T-helper 2 cell treated with Interferon-gamma antibody and Interleukin-4, amounts not matched to agents 5 μg/mL and 100 μg/mL, for 36 hours (primary cell): ENCODE measurements around the gene ALOX15.
A peak's percentile ranks its signal among the peaks of the same experiment; 100 is the strongest.
"Not testable (repeated sequence)": the region's sequence is repeated elsewhere in the genome, so short reads cannot be mapped to it uniquely, and the experiment has no call there.

Source experiments
- DNase-seq: peaks from one replicate; pipeline ENCODE4 v3.0.0; 2021; ENCODE audit warnings: low spot score
- H3K27ac Mint-ChIP-seq: one replicate; pipeline ENCODE4 v1.8.0; 2021; ENCODE audit warnings: mild to moderate bottlenecking, mixed read lengths
- H3K27me3 Mint-ChIP-seq: one replicate; pipeline ENCODE4 v1.8.0; 2021; ENCODE audit warnings: low read depth, mixed read lengths
- H3K36me3 Mint-ChIP-seq: one replicate; pipeline ENCODE4 v1.8.0; 2021; ENCODE audit warnings: low read depth, mixed read lengths
- H3K4me1 Mint-ChIP-seq: one replicate; pipeline ENCODE4 v1.8.0; 2021; ENCODE audit warnings: low read depth, mixed read lengths
- H3K4me3 Mint-ChIP-seq: one replicate; pipeline ENCODE4 v1.8.0; 2022; ENCODE audit warnings: mild to moderate bottlenecking, moderate library complexity, mixed read lengths
- H3K9me3 Mint-ChIP-seq: one replicate; pipeline ENCODE4 v1.8.0; 2021; ENCODE audit warnings: mixed read lengths

The ALOX15 gene, protein sequence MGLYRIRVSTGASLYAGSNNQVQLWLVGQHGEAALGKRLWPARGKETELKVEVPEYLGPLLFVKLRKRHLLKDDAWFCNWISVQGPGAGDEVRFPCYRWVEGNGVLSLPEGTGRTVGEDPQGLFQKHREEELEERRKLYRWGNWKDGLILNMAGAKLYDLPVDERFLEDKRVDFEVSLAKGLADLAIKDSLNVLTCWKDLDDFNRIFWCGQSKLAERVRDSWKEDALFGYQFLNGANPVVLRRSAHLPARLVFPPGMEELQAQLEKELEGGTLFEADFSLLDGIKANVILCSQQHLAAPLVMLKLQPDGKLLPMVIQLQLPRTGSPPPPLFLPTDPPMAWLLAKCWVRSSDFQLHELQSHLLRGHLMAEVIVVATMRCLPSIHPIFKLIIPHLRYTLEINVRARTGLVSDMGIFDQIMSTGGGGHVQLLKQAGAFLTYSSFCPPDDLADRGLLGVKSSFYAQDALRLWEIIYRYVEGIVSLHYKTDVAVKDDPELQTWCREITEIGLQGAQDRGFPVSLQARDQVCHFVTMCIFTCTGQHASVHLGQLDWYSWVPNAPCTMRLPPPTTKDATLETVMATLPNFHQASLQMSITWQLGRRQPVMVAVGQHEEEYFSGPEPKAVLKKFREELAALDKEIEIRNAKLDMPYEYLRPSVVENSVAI

DNA sequence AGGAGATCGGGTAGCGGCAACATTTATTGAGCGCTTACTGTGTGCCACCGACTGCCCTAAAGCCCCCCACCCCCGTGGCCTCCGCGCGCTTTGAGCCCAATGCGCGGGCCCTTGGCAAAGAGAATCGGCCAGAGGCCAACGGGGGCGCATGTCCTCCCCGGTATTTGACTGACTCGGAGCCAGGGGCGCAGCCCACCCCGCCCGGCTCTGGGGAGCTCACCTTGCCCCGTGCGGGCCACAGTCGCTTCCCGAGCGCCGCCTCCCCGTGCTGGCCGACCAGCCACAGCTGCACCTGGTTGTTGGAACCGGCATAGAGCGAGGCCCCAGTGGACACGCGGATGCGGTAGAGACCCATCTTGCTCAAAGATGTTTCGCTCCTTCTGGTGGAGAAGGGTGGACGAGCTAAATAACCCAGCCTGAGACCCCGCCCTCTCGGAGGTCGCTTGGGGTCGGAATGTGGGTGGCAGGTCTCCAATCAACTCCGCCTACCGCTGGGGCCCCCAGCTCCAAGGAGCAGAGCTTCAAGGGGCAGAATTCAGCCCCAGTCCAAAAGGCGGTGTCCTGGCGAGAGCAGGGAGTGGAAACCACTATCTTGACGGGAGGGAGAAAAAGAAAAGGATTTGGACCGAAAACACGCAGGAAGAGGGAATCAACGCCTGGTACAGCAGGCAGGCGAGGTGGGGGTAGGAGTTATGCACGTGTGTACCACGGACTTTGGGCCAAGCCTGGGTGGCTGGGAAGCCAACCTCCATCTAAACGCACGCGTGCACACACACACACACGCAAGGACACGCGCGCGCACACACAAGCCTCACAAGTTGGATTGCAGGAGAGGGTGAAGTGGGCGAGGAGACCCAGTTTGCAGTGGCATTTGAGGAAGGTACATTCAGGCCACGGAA, at the start of gene ALOX15:
Gene ALOX15 (minus strand): TSS at position 382 of the 899 bp plus-strand sequence. CDS start 27 bp downstream, at position 355.
- H3K4me3 Mint-ChIP-seq = peak within 1 kb of the TSS; percentile 18
- H3K27ac Mint-ChIP-seq = no peak within 1 kb of the TSS
- H3K27me3 Mint-ChIP-seq = peaks cover 71% of the 10 kb centered on the region

DNA sequence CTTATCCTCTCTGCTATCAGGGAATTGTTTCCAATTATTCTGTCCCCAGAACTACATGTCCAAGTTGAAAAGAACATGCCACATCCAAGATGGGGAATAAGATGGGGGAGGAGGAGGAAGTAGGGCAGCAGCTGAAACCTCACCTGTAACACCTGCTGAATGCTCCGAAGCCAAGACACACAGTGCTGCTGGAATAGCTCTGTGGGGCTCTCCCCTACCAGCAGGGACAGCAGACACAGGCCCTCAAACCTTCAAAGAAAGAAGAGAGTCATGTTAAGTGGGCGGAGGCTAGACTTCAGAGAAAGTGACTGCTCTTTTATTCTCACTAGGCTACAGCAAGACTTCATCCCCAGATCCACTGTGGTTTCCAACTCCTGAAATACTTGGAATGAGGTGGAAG, 49.3 kb upstream of the ALOX15 start:
- Mint-ChIP-seq H3K9me3 (no peaks in the 10 kb centered on the region), H3K27me3 (no peaks in the 10 kb centered on the region), H3K4me1 (peaks cover 6% of the 10 kb centered on the region), H3K36me3 (peaks cover 55% of the 10 kb centered on the region), H3K27ac (no peak overlapping the region), H3K4me3 (no peak overlapping the region)
- no peak for DNase-seq

More for the DNA sequence above, at the start of gene ALOX15:
- Mint-ChIP-seq H3K36me3 (no peaks in the 10 kb centered on the region), H3K4me1 (peaks cover 8% of the 10 kb centered on the region), H3K9me3 (no peaks in the 10 kb centered on the region)
- DNase-seq = no peak

DNA sequence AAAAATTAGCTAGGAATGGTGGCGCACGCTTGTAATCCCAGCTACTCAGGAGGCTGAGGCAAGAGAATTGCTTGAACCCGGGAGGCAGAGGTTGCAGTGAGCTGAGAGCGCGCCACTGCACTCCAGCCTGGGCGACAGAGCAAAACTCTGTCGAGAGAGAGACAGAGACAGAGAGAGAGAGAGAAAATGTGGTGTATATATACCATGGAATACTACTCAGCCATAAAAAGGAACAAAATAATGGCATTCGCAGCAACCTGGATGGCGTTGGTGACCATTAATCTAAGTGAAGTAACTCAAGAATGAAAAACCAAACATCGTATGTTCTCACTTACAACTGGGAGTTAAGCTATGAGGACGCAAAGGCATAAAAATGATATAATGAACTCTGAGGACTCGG, 48.4 kb upstream of the ALOX15 start:
- H3K4me3 Mint-ChIP-seq, H3K9me3 Mint-ChIP-seq, H3K27me3 Mint-ChIP-seq, H3K27ac Mint-ChIP-seq, DNase-seq, H3K4me1 Mint-ChIP-seq: not testable (repeated sequence)
- peaks cover 60% of the 10 kb centered on the region for H3K36me3 Mint-ChIP-seq

DNA sequence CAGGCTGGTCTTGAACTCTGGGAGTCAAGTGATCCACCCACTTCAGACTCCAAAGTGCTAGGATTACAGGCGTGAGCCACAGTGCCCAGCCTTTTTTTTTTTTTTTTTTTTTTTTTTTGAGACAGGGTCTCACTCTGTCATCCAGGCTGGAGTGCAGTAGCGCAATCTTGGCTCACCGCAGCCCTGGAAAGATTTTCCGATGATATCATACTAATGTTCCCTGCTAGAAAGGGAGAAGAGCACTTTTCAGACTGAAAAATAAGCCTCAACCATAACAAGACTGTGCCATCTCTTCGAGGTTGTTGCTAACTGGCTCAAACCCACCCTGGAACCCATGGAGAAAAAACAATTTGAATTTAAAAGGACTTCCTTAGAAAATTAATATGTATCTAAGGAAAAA, 42.3 kb upstream of the ALOX15 start:
- H3K4me3 Mint-ChIP-seq, H3K9me3 Mint-ChIP-seq, DNase-seq, H3K27ac Mint-ChIP-seq, H3K27me3 Mint-ChIP-seq, H3K4me1 Mint-ChIP-seq: not testable (repeated sequence)
- H3K36me3 Mint-ChIP-seq = peaks cover 59% of the 10 kb centered on the region

DNA sequence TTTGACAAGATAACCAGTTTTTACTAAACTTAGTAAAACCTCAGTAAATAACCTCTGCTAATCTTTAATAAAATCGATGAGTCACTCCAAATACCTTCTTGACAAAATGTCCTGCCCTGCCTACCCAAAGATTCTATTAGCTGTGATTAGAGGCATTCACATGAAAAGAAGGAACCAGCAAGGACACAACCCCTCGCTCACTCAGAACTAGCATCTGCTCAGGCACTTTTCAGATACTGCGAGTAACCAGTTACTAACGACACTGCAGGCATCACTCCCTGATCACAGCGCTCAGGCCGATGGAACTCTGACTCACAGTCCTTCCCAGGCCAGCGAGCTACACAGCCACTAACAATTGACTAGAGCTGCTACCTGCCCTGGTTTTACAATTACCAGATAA, 38.2 kb upstream of the ALOX15 start:
- Mint-ChIP-seq H3K4me1 (peaks cover 10% of the 10 kb centered on the region), H3K27me3 (no peaks in the 10 kb centered on the region), H3K36me3 (peaks cover 51% of the 10 kb centered on the region), H3K27ac (peak overlapping the region; percentile 20), H3K9me3 (no peaks in the 10 kb centered on the region), H3K4me3 (no peak overlapping the region)
- DNase-seq = no peak

DNA sequence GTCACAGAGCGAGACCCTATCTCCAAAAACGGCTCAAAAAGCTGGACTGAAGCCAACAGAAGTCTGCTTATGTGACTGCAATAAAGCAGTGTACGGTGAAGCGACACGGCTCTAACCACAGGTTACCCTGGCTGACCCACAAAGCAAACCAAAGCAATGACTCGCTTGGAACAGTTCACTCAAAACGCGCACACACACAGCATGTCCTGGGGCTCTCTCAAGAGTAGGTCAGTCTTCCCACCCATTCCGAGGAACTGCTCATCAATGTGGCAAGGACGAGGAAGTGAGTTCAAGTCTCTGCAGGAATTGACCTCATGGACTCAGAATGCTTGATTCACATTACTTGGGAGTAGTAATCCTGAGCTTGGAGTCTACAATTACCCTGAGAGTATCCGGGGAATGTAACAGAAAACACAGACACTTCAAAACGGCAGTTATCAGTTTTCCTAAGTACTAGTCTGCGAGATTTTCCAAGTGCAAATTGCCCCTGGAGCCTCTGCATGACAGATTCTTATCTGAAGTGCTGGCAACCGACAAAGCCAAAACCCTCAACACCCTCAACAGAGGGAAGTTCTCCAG, 37.1 kb upstream of the ALOX15 start:
- H3K4me1 Mint-ChIP-seq = peaks cover 10% of the 10 kb centered on the region
- no peak overlapping the region for H3K27ac Mint-ChIP-seq
- H3K9me3 Mint-ChIP-seq = no peaks in the 10 kb centered on the region
- H3K36me3 Mint-ChIP-seq = peaks cover 48% of the 10 kb centered on the region
- H3K27me3 Mint-ChIP-seq = no peaks in the 10 kb centered on the region
- no peak overlapping the region for H3K4me3 Mint-ChIP-seq
- peak; percentile 66 for DNase-seq

DNA sequence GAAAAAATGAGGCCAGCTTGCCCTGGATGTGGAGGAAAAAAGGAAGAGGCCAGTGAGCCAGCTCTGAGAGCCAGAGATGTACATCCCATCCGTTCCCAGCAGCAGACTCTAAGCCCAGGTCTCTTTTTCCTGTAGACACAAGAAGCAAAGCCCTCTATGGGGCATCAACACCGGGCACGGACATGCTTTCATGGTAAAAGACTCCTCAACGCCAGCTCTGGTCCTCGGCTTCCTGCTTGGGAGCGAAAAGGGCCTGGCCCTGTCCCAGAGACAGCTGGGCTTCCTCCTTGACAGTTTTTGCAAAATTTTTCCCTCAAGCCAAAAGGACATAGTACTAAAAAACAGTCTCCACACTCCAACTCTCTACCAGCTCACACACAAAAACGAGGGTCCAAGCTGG, 35.3 kb upstream of the ALOX15 start:
- no peaks in the 10 kb centered on the region for H3K27me3 Mint-ChIP-seq
- peaks cover 47% of the 10 kb centered on the region for H3K36me3 Mint-ChIP-seq
- H3K27ac Mint-ChIP-seq = no peak overlapping the region
- no peak for DNase-seq
- H3K9me3 Mint-ChIP-seq = no peaks in the 10 kb centered on the region
- H3K4me3 Mint-ChIP-seq = no peak overlapping the region
- peaks cover 10% of the 10 kb centered on the region for H3K4me1 Mint-ChIP-seq

DNA sequence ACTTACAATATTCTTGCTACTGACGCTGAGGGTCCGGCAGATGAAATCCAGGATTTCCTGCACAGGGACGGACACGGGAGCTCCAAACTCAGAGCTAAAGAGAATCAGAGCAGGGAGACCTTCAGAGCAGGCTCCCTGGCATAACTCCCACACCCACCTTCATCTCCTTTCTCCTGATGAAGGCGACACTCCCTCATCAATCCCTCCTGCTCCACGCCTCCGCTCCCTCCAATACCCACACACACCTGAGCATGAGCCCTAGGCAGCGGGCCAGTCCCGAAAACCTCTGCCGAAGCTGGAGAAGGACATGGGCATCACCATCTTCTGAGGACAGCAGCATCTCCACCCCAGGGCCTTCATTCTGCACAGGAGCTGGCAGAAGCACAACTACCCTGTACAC, 34.3 kb upstream of the ALOX15 start:
- Mint-ChIP-seq H3K4me1 (peaks cover 10% of the 10 kb centered on the region), H3K27me3 (no peaks in the 10 kb centered on the region), H3K36me3 (peaks cover 51% of the 10 kb centered on the region), H3K4me3 (no peak overlapping the region), H3K9me3 (no peaks in the 10 kb centered on the region), H3K27ac (no peak overlapping the region)
- no peak for DNase-seq

DNA sequence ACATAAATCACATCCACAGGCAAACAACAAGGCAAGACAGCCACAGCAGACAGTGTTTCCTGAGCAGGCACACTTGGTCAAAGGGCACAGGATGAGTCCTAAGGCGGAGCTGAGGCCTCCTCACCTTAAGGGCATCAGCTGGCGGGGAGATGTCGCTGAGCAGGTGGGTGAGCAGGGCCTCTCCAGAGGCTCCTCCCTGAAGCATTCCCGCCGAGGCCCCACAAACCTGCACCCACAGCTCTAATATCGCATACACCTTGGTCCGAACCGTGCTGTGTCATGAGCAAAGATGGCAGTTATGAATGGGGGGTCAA, 33.2 kb upstream of the ALOX15 start:
- no peak overlapping the region for H3K27ac Mint-ChIP-seq
- H3K4me1 Mint-ChIP-seq = peaks cover 5% of the 10 kb centered on the region
- H3K36me3 Mint-ChIP-seq = peaks cover 52% of the 10 kb centered on the region
- no peak overlapping the region for H3K4me3 Mint-ChIP-seq
- DNase-seq = no peak
- no peaks in the 10 kb centered on the region for H3K9me3 Mint-ChIP-seq
- H3K27me3 Mint-ChIP-seq = no peaks in the 10 kb centered on the region

DNA sequence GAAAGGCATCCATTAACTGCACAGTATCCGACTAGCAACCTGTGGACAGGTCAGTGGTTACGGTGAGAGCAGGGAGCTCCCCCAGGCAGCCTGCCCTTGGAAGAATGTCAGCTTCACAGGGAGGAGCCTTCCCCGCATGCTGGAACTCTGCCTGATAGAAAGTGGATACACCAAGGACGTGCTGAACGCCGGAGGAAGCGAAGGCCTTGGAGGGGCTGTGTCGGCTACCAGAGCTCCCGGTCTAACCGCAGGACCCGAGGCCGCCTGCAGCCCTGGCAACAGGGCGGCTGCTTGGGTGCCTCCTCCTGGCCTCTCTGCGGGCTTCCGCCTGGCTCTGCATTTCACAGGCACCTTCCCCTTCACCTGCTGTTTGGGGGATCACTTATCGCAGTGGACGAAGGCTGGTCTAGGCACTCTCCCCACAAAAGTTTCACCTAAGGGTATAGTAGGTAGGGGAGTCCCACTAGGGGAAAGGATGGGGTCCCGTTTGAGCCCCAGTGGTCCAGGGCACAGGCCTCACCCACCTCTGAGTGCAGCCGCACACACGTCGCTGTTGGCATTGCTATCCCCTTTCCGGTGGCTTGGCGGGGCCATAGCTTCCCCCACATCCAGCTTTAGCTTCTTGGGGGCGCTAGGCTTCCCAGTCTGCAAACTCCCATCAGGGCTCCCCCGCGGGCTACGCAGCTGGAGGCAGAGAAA, 32.7 kb upstream of the ALOX15 start:
- no peak for DNase-seq
- Mint-ChIP-seq H3K4me3 (no peak overlapping the region), H3K27me3 (no peaks in the 10 kb centered on the region), H3K27ac (no peak overlapping the region), H3K36me3 (peaks cover 49% of the 10 kb centered on the region), H3K4me1 (peaks cover 3% of the 10 kb centered on the region), H3K9me3 (no peaks in the 10 kb centered on the region)

DNA sequence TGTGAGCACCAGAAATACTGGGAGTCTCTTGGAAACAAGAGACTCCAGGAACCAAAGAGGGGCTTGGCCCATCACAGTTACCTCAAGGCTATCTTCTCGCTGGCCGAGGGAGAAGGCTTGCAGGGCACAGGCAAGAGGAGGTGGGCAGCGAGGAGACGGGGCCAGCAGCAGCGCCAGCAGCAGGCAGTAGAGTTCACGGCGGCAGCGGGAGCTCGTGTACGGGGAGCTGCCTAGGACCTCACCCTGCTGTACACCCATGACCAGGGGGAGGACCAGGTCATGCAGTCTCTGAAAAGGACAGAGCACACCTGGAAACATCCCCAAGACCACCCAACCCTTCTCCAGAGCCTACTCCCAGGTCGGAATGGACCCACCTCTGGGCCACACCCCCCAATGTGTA, 31.7 kb upstream of the ALOX15 start:
- Mint-ChIP-seq H3K36me3 (peaks cover 45% of the 10 kb centered on the region), H3K27me3 (no peaks in the 10 kb centered on the region), H3K9me3 (no peaks in the 10 kb centered on the region), H3K4me1 (no peaks in the 10 kb centered on the region), H3K4me3 (no peak overlapping the region), H3K27ac (no peak overlapping the region)
- DNase-seq = no peak

DNA sequence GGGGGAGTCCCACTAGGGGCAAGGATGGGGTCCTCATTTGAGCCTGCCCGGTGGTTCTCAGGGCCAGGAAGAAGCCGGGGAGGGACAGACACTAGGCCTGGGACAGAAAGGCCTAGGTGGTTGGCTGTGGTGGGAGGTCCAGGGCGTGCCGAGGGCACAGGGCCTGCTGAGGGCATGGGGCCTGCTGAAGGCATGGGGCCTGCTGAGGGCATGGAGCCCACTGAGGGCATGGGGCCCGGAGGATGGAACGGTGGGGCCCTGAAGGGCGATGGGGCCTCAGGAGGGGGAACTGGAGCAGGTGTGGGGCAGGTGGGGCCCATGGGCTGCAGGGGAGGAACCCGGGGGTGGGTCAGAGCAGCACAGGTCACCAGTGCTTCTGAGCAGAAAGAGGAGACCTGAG, 31.3 kb upstream of the ALOX15 start:
- no peak overlapping the region for H3K27ac Mint-ChIP-seq
- no peak for DNase-seq
- H3K4me1 Mint-ChIP-seq = no peaks in the 10 kb centered on the region
- no peaks in the 10 kb centered on the region for H3K9me3 Mint-ChIP-seq
- H3K4me3 Mint-ChIP-seq = no peak overlapping the region
- H3K27me3 Mint-ChIP-seq = no peaks in the 10 kb centered on the region
- H3K36me3 Mint-ChIP-seq = peaks cover 43% of the 10 kb centered on the region

DNA sequence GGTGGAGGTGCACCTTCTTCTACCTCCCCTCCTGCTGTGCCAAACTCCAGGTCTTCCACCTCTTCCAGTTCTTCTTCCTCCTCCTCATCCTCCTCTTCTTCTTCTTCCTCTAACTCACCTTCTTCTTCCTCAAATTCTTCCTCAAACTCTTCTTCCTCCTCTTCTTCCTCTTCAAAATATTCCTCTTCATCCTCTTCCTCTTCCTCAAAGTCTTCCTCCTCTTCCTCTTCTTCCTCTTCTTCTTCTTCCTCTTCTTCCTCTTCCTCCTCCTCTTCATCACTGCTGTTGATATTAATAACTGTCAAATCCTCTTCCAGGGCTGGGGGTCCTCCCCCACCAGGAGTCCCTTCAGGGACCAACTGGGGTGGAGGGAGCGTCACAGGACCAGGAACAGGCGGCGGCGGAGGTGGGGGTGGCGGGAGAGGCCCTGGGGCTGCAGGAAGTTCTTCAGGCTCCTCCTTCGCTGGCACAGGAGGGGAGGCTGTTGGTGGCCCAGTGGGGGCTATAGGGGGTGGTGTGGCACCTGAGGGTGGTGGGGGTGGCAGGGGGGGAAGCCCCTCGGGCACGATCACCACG, 30.7 kb upstream of the ALOX15 start:
- DNase-seq = no peak
- Mint-ChIP-seq H3K9me3 (no peaks in the 10 kb centered on the region), H3K27ac (no peak overlapping the region), H3K36me3 (peaks cover 39% of the 10 kb centered on the region), H3K4me1 (no peaks in the 10 kb centered on the region), H3K27me3 (no peaks in the 10 kb centered on the region), H3K4me3 (no peak overlapping the region)
